ENCODE results near the gene TOMT. TPM values are rescaled to one million over a fixed set of nuclear protein-coding genes. Genes with fewer than 3 reads are reported as not detected.

TOMT gene
- total and polyA plus RNA-seq, 2 of the 13 experiments (the other 11 are each of a cell fraction or from before 2014, with no cell fraction given): not detected

- TF ChIP-seq ZNF510 (CRISPR knock-in tag; IDR thresholded peaks at IDR 0.05; ENCODE audit: low read depth): 0 out of 2 replicates have a peak, but pooled peaks have one; percentile 16
- no peak for TF ChIP-seq AFF4 (CRISPR knock-in tag; IDR thresholded peaks at IDR 0.05)
- TF ChIP-seq ZNF251 (CRISPR knock-in tag; IDR thresholded peaks at IDR 0.05): no peak
- TF ChIP-seq, protein P1, sequence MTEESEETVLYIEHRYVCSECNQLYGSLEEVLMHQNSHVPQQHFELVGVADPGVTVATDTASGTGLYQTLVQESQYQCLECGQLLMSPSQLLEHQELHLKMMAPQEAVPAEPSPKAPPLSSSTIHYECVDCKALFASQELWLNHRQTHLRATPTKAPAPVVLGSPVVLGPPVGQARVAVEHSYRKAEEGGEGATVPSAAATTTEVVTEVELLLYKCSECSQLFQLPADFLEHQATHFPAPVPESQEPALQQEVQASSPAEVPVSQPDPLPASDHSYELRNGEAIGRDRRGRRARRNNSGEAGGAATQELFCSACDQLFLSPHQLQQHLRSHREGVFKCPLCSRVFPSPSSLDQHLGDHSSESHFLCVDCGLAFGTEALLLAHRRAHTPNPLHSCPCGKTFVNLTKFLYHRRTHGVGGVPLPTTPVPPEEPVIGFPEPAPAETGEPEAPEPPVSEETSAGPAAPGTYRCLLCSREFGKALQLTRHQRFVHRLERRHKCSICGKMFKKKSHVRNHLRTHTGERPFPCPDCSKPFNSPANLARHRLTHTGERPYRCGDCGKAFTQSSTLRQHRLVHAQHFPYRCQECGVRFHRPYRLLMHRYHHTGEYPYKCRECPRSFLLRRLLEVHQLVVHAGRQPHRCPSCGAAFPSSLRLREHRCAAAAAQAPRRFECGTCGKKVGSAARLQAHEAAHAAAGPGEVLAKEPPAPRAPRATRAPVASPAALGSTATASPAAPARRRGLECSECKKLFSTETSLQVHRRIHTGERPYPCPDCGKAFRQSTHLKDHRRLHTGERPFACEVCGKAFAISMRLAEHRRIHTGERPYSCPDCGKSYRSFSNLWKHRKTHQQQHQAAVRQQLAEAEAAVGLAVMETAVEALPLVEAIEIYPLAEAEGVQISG (CRISPR knock-in tag; IDR thresholded peaks at IDR 0.05): peak; percentile 76
- peak; percentile 27; the same call in 1 of the 2 replicates for TF ChIP-seq KDM3A (CRISPR knock-in tag; IDR thresholded peaks at IDR 0.05; ENCODE audit: low read depth)
- TF ChIP-seq ZNF333 (CRISPR knock-in tag; IDR thresholded peaks at IDR 0.05; ENCODE audit: borderline replicate concordance): no peak
- peak; percentile 65 for TF ChIP-seq HDAC1 (CRISPR knock-in tag; IDR thresholded peaks at IDR 0.05)
- TF ChIP-seq, protein P2, sequence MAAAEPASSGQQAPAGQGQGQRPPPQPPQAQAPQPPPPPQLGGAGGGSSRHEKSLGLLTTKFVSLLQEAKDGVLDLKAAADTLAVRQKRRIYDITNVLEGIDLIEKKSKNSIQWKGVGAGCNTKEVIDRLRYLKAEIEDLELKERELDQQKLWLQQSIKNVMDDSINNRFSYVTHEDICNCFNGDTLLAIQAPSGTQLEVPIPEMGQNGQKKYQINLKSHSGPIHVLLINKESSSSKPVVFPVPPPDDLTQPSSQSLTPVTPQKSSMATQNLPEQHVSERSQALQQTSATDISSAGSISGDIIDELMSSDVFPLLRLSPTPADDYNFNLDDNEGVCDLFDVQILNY (CRISPR knock-in tag; conservative IDR thresholded peaks at IDR 0.05): 0 out of 2 replicates have a peak, but pooled peaks have one; percentile 53
- TF ChIP-seq SSRP1 (CRISPR knock-in tag; IDR thresholded peaks at IDR 0.05): 0 out of 2 replicates have a peak, but pooled peaks have one; percentile 58
- TF ChIP-seq ZFP90 (CRISPR knock-in tag; IDR thresholded peaks at IDR 0.05; ENCODE audit: borderline replicate concordance): peak; percentile 82; the same call in 1 of the 2 replicates
- no peak for TF ChIP-seq RORA (CRISPR knock-in tag; IDR thresholded peaks at IDR 0.05)
- TF ChIP-seq ZNF609 (CRISPR knock-in tag; IDR thresholded peaks at IDR 0.05; ENCODE audit: borderline replicate concordance): no peak
- TF ChIP-seq BCL6 (CRISPR knock-in tag; IDR thresholded peaks at IDR 0.05): peak; percentile 17; the same call in 1 of the 2 replicates
- TF ChIP-seq ZNF513 (CRISPR knock-in tag; conservative IDR thresholded peaks at IDR 0.05): no peak
These were observed 6.6 kb downstream of the TOMT start, which contains the start of gene ANAPC15 (continued) for GRCh38 chr11:72112143-72112977.

Data from HepG2 (cell line).